GM19467 (cell line): ENCODE data around the gene GMCL1.
"Not testable (repeated sequence)": the region's sequence is repeated elsewhere in the genome, so short reads cannot be mapped to it uniquely, and the experiment has no call there.

Experiments used
- ATAC-seq: cut with Tn5 transposase; IDR thresholded peaks from one replicate; pipeline ENCODE4 v1.9.1; 2021; ENCODE audit warnings: mild to moderate bottlenecking, moderate library complexity; ENCODE audit not compliant: unreplicated experiment

GMCL1 gene

DNA sequence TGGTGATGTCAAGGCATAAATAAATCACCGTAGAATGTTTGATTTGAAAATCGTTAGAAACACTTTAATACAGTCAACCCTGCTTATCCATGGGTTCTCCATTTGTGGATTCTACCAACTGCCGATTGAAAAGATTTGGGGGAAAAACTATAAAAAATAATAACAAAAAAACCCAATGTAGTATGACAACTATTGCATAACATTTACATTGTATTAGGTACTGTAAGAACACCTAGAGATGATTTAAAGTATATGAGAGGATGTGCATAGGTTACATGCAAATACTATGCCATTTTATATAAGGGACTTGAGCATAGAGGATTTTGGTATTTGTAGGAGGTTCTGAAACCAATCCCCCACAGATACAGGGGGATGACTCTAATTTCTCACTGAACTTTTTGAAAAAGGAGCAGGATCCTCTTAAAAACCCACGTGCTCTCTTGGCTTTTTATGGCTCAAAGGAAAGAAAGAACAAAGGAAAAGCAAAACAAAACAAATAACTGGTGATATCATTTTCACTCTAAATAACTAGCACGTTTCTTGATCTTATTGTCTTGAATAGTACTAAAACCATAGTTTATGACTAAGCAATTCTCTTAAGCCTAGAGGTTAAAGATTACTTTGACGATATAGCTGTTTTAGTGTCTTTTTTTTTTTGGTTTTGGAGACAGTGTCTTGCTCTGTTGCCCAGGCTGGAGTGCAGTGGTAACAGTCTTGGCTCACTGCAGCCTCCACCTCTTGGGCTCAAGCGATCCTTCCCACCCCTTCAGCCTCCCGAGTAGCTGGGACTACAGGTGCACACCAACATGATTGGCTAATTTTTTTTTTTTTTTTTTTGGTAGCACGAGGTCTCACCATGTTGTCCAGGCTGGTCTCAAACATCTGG is 17.0 kb downstream of the GMCL1 start:
- ATAC-seq, result no peak

DNA sequence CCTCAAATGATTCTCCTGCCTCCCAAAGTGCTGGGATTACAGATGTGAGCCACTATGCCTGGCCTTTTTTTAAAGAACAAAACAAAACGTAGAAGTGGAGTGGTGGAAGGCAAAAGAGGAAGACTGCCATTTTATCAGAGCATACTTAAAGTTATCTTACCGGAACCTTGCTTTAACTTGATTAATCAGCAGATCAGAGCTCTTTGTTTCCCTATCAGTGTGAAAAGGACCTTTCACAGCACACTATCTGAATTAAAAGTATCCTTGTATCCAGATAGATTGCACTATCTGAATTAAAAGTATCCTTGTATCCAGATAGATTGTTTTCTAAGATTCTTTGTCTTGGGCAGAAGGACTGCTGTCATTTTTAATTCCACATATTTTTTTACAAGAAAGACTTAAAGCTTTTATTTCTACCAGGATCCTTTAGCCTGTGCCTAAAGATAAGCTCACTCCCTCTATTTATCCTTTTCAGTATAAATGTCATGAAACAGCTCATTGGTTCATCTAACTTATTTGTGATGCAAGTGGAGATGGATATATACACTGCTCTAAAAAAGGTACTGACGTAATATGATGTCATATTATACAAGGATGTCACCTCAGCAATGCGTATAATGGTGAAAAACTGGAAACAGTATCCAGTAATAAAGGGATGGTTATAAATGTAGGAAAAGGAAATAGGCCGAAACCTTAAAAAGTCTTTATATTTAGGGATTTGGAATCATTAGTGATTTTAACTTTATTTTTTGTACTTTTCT is 17.8 kb downstream of the GMCL1 start:
- ATAC-seq, result no peak

DNA sequence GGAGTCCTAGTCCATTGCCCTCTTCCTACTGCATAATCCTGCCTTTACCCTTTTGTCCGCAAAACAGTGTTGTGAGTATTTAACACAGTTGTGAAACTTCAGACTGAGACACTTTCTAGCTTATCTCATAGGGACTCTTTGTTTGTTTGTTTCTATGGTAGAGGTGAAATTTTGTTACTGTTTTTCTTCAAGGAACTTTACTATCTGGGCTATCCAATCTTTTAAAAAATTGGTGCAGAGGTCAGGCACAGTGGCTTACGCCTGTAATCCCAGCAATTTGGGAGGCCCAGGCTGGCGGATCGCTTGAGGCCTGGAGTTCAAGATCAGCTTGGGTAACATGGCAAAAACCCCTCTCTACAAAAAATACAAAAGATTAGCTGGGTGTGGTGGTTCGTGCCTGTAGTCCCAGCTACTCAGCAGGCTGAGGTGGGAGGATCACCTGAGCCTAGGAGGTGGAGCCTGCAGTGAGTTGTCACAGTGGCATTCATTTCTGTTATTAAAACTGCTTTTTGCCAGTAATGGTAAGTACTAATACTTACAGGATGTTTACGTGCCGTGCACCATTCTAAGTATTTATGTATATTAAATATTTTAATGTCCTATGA is 18.8 kb downstream of the GMCL1 start:
- ATAC-seq, result no peak

DNA sequence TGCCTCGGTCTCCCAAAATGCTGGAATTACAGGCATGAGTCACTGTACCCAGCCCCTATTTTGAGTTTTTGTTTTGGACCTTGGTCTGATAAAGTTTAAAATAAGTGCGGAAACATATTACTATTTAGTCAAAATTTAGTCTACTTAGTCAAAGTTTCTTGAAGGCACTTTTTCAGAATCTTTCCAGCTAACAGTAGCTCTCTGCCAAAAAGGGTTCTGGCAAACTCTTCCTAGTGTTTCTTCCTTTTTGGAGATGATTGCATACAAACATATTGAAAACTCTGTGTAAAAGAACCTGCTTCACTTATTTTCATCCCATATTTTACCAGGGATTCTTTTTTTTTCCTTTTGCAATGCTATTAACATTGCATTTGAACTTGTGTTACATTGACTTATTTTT is 28.8 kb downstream of the GMCL1 start:
- ATAC-seq, result no peak

DNA sequence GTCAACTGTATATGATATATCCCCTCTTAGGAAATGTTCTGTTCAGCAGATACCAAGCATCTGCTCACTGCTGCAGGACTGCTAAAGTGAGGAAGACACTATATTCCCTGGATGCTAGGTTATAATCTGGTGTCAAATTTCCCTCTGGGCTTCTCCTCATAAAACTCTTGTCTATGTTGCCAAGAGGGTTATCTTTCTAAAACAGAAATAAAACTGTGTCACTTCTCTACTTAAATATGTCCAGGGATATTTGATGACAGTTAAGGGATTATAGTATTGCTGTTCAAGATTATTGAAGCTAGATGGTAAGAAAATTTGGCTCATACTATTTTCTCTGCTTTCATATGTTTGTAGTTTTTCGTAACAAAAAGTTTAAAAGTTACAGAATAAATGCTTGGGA is 33.8 kb downstream of the GMCL1 start:
- no peak for ATAC-seq

DNA sequence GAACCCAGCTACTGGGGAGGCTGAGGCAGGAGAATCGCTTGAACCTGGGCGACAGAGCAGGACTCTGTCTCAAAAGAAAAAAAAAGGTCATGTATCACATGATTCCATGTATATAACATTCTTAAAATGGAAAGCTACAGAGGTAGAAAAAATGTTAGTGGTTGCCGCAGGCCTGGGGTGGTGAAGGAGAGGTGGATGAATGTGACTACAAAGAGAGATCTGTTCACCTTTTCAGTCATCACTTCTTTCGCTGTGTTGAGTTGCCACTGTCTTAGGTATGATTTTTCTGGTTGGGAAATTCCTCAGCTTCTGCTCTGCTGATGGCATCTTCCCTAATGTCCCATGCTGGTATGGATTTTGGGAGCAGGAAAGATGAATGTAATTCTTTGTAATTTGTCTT is 59.0 kb downstream of the GMCL1 start:
- no peak for ATAC-seq

DNA sequence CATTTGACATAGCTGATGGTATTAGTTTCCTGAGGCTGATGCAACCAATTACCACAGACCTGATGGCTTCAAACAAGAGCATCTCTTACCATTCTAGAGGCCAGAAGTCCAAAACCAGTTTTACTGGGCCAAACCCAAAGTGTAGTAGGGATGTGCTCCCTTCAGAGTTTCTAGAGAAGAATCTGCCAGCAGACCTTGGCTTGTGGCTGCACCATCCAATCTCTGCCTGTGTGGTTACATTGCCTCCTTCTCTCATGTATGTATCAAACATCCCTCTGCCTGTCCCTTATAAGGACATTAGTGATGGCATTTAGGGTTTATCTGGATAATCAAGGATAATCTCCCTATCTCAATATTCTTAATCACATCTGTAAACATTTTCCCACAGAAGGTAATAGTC is 59.8 kb downstream of the GMCL1 start:
- ATAC-seq, result no peak

DNA sequence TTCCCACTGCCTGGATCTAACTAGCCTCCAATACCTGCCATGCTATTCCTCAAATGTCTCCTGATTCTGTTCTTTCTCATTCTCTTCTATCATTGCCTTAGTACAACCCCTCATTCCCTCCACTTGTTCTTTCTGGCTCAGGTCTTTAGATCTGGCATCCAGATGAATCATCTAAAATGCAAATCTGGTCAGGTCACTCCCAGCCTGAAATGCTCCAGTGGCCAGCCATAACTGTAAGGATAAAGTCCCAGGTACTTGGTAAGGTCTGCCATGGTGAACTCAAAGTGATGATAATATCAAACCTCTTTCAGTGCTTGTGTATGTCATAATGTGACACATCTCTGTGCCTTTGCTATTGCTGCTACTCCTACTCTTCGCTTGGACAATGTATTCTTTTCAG is 61.4 kb downstream of the GMCL1 start:
- ATAC-seq, result no peak

DNA sequence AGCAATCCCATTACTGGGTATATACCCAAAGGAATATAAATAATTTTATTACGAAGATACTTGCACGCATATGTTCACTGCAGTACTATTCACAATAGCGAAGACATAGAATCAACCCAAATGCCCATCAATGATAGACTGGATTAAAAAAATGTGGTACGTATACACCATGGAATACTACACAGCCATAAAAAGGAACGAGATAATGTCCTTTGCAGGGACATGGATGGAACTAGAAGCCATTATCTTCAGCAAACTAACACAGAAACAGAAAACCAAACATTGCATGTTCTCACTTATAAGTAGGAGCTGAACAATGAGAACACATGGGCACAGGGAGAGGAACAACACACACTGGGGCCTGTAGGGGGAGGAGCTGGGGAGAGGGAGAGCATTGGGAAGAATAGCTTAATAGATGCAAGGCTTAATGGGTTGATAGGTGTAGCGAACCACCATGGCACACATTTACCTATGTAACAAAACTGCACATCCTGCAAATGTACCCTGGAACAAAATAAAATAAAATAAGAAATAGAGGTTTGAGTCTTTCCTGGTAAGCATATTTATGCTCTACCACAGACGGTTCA is 63.5 kb downstream of the GMCL1 start:
- ATAC-seq, result not testable (repeated sequence)

DNA sequence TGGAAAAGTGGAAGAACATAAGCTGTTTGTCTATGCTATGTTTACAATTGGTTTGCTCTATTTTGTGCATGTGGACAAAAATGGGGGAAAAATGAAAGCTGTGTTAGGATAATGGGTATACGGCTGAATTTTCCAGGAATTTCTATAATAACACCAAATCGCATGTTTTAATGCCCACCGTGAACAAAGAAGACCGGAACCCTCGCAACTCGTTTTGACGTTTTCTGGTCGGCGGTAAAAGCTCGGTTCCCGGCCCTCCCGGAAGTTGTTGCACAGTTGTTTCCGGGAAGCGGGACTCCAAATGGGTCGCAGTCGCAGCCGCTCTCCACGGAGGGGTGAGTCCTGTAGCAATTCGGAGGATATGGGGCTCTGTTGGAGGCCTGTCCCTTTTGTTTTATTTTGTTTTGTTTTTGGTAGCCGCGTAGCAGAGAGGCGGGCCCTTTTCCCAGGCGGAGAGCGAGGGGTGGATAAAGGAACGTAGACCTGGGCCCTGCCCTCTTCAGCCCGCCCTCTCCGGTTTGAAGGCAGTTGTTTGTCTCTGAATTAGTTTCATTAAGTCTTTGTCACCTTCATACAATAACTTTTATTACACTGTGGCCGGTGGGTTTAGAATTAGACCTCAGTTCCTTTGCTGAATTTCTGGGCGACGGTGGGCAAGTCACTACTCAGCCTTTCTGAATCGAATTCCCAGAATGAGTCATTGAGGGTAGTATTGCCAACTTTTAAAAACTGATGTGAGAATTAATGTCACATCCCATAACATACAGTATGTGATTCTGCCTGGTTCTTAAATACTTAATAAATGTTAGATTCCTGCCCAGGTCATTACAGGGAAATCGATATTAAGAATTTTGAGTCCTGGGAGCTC is 64.5 kb downstream of the GMCL1 start, which contains the start of gene SNRNP27:
Gene SNRNP27 (plus strand): TSS at position 273 of the 868 bp plus-strand sequence. CDS start 29 bp downstream, at position 302.
- peak; percentile 62 for ATAC-seq

DNA sequence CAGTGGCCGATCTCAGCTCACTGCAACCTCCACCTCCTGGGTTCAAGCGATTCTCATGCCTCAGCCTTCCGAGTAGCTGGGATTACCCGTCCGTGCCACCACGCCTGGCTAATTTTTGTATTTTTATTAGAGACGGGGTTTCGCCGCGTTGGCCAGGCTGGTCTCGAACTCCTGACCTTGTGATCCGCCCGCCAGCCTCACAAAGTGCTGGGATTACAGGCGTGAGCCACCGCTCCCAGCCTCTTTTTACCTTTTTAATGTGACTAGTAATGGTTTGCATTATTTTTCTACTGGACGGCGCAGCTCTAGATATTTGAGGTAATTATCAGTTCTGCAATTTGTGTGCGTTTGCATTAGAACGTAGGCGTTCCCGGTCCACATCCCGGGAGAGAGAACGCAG is 65.3 kb downstream of the GMCL1 start:
- not testable (repeated sequence) for ATAC-seq

DNA sequence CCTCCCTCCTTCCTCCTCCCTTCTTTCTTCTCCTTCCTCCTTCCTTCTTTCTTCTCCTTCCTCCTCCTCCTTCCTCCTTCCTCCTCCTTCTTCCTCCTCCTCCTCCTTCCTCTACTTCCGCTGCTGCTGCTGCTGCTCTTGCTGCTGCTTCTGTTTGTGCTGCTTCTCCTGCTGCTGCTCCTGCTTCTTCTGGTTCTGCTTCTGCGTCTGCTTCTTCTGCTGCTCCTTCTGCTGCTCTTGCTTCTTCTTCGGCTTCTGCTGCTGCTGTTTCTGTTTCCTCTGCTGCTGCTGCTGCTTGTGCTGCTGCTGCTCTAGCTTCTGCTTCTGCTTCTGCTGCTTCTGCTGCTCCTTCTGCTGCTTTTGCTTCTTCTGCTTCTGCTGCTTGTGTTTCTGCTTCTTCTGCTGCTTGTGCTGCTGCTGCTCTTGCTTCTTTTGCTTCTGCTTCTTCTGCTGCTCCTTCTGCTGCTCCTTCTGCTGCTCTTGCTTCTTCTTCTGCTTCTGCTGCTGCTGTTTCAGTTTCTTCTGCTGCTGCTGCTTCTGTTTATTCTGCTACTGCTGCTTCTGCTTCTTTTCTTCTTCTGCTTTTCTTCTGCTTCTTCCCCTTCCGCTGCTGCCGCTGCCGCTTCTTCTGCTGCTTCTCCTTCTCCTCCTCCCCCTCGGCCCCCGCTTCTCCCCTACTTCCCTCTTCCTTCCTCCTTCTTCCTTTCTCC is 72.9 kb downstream of the GMCL1 start:
- ATAC-seq, result no peak

DNA sequence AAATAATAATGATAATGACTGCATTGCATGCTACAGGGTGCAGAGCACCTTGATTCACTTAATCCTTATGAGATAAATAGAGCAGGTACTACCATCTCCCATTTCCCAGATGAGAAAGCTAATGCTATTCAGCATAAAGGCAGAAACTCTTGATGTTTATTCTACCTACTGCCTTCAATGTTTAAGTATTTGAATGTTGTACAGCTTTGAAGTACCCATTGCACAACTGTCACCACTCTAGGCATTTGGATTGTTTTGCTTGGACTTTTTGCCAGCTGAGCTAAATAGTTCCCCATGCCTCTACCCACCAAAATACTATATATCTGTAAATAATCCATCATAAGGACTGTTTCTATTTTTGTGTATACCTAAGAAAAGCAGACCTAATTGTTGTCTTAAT is 77.8 kb downstream of the GMCL1 start:
- ATAC-seq, result no peak

DNA sequence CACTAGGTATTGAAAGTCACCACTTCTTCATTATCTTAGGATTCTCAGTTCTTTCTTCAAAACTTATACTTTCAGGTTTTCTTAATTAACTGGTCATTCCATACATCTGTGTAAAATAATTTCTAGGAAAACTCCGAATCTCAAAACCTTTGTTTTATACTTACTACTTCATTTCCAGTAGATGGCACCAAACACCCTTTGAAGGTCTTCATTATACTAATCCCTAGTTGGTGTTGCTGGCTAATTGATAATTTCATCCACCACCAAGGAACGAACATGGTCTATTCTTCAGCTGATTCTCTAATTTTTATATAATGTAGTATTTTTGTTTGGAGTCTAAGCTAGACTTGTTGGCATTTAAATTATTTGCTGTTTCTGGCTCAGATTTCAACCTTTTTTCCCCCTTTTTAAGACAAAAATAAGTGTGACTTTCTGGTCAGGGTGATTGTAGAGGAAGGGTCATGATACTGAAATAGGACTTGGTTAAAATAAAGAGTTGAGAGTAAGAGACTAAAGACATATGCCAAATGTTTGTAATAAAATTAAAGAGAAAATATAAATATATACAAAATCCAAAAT is 82.6 kb downstream of the GMCL1 start:
- ATAC-seq, result no peak

DNA sequence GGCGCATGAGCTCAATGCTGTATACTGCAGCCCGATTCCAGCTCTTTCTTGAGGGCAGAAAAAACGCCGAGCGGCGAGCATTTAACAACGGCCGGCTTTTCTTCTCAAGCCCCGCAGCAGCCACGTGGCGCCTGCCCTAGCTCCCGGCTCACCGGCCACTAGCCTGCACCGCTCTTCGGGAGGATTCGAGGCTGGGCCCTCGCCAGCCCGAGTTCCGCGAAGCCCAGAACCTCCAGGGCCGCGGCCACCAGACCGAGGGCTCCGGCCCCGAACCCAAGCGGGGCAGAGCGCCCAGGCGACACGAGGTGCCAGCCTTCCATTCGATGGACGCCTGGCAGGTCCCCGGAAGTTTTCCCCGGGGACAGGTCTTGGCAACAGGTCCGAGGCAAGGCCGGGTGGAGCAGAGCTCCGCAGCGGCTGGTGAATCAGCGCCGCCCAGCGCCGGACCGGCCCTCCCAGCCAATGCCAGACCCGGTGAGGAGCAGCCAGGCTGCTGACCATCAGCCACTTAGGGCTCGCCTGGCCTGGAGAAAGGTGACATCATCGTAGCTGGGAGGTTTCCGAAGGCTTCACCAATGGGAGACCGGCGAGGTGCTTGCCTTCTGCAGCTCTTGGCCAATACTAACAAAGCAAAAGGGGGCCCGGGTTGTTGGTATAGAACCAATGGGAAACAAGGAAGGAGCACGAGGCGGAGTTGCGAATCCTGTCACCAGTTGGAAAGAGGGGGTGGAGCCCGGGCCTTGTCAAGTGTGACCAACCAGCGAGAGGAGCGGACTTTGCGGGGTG is 84.9 kb downstream of the GMCL1 start:
- peak; percentile 88 for ATAC-seq

DNA sequence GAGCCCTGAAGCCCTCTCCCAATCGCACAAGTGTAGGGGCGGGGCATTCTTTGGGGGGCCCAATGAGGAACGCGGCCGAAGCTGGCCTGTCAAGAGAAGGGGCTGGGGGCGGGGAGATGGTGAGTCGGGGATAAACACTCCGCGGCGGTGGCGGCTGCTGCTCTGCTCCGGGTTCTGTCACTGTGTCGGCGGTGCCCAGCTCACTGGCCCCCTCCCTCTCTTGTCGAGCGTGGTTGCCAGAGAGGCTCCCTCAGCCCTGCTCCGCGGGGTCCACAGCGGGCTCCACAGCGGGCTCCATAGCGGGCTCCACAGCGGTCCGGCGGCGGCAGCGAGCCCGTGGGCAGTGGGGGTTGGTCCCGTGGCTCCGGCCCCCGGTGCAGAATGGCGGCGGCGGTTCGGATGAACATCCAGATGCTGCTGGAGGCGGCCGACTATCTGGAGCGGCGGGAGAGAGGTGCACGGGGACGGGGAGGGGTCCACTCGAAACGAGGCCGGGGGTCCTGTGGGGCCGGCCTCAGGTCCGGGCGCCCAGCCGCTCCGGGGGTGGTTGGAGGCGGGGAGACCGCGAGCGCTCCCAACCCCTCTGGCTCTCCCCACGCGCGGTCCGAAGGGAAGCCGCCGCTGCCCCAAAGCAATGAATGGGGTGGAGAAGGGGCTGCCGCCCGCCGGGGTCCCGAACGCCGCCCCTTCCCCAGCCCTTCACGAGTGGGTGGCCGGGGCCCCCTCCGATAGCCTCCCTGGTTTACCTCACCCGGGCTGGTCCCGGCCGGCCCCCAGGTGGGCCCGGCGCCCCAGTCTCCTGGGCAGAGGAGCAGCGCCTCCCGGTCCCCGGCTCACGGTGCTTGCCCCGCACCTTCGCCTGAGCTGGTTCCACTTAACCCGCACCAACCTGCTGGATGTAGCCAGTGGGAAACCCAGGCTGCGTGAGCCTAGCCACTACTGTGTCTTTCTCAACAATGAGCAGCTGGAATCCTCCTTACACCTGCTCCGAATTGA is 85.8 kb downstream of the GMCL1 start, which contains the start of gene MXD1:
Gene MXD1 (plus strand): TSS at position 160 of the 996 bp plus-strand sequence. CDS start 222 bp downstream, at position 382.
- ATAC-seq, result no peak

DNA sequence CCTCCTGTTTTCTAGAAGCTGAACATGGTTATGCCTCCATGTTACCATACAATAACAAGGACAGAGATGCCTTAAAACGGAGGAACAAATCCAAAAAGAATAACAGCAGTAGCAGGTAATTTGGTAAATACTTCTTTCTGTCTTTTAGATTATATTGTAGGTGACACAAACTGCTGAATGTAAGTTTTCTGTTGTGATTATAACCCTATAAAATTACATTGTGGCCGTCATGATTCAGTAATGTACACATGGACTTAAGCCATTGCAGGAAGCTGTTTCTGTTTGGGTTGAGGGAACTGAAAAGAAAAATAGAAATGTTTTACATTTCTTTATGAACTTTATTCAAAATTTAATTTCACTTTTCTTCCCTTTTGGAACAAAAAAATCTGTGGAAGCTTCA is 86.6 kb downstream of the GMCL1 start:
- no peak for ATAC-seq
